HG02588 (cell line): ENCODE data around the gene NXF3.
"Not testable (repeated sequence)": the region's sequence is repeated elsewhere in the genome, so short reads cannot be mapped to it uniquely, and the experiment has no call there.

Source experiments
- ATAC-seq: cut with Tn5 transposase; IDR thresholded peaks from one replicate; pipeline ENCODE4 v1.9.1; 2021; ENCODE audit warnings: mild to moderate bottlenecking, moderate library complexity; ENCODE audit not compliant: unreplicated experiment

NXF3 gene

GRCh38 chrX:103052625-103053024, 40.3 kb downstream of the NXF3 start:
- ATAC-seq = no peak

GRCh38 chrX:103051260-103051789, 41.6 kb downstream of the NXF3 start:
- no peak for ATAC-seq

- ATAC-seq = not testable (repeated sequence)
These were observed 59.6 kb downstream of the NXF3 start for GRCh38 chrX:103033371-103033770.
